IPS-18c (cell line): ENCODE results near the gene KDM6B.

Source experiments
- H3K4me3 ChIP-seq: 2 replicates; pipeline ENCODE4 v1.7.0; 2013; ENCODE audit warnings: low read depth, mild to moderate bottlenecking, low read length, moderate library complexity; ENCODE audit not compliant: insufficient read depth
- H3K9me3 ChIP-seq: one replicate; pipeline ENCODE4 v1.6.1; 2013; ENCODE audit warnings: mild to moderate bottlenecking, low read length, moderate library complexity; ENCODE audit not compliant: control insufficient read depth, insufficient read depth

The KDM6B gene

DNA sequence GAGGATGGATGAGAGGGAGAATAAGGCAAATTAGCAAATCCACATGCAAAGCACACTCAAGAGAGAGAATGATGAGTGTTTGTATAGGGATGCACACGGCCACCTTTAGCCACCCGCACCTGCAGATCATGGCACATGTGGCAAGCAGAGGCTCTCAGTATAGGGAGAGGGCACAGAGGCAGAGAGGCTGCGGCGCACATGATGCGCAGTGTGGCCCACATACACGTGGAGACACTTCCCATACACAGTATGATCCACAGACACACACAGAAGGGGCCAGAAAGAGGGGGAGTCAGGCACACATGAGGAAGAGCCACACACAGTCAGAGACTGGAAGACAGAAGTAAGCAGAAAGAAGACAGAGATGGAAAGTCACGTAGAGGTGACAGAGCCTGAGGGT is 48.1 kb downstream of the KDM6B start:
- Histone ChIP-seq H3K9me3 (no peaks in the 10 kb centered on the region), H3K4me3 (no peak overlapping the region)

DNA sequence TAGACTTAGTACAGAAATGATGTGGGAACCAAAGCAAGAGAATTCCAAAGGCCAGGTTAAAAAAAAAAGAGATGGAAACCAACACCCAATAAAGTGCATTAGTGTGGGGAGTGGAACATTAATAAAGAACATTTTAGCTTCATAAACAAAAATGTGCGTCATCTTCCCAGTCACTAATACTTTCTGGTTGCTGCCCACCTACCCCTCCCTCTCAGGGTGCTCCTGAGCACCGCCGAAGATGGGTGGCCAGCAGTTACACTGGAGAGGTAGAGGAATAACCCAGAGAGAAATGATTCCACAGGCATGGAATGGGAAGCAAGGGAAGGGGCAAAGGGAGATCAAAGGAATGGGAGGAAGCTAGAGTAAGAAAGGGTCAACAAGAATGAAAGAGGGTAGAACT is 48.6 kb downstream of the KDM6B start:
- Histone ChIP-seq H3K4me3 (no peak overlapping the region), H3K9me3 (no peaks in the 10 kb centered on the region)
